Caco-2 (cell line): ENCODE results near the gene KCNH2. TPM values are rescaled to one million over a fixed set of nuclear protein-coding genes. Genes with fewer than 3 reads are reported as not detected.

ENCODE experiments used
- BruUV-seq: library from RNA; stranded (reverse); fragments of 400-500 nt; replicated peaks from 2 replicates; lab custom pipeline; 2021; lab: Mats Ljungman, UMichigan
- CTCF ChIA-PET: fragments of 300-600 bp; sonication (Branson Sonifier 250); formaldehyde crosslinking; loops from one replicate; lab custom pipeline; 2022; ENCODE audit warnings: antibody characterized with exemption; lab: Charles Lee
- POLR2A ChIA-PET: fragments of 300-600 bp; sonication (Branson Sonifier 250); formaldehyde crosslinking; loops from one replicate; lab custom pipeline; 2022; ENCODE audit warnings: antibody characterized with exemption; lab: Charles Lee
- DNase-seq, 2 experiments: peaks; one replicate each; pipeline versions ENCODE4 v3.0.0 to v3.0.0-alpha.2; 2020 to 2022
- H3K27me3 ChIP-seq: replicated peaks from 2 replicates; pipeline ENCODE4 v1.6.0; 2011; ENCODE audit warnings: low read length; ENCODE audit not compliant: control insufficient read depth, insufficient read depth
- H3K36me3 ChIP-seq: 2 replicates; pipeline ENCODE4 v1.5.1; 2011; ENCODE audit warnings: low read length; ENCODE audit not compliant: control insufficient read depth, insufficient read depth
- H3K4me1 ChIP-seq: fragments of 250-450 bp; sonication (Bioruptor Pico); 2 replicates; pipeline ENCODE4 v1.5.1; 2020; ENCODE audit warnings: mild to moderate bottlenecking
- H3K4me3 ChIP-seq: 2 replicates; pipeline ENCODE4 v1.5.1; 2011; ENCODE audit warnings: low read depth, mild to moderate bottlenecking, control low read depth, low read length
- H3K9me3 ChIP-seq: fragments of 250-450 bp; sonication (Bioruptor Pico); 2 replicates; pipeline ENCODE4 v1.5.1; 2020; ENCODE audit warnings: mild to moderate bottlenecking, moderate library complexity
- H3K27ac Mint-ChIP-seq: one replicate; pipeline ENCODE4 v1.8.0; 2022; ENCODE audit warnings: mixed read lengths; ENCODE audit not compliant: unreplicated experiment
- H3K27me3 Mint-ChIP-seq: one replicate; pipeline ENCODE4 v1.8.0; 2022; ENCODE audit warnings: mixed read lengths; ENCODE audit not compliant: insufficient read depth, unreplicated experiment
- H3K36me3 Mint-ChIP-seq: one replicate; pipeline ENCODE4 v1.8.0; 2022; ENCODE audit warnings: mild to moderate bottlenecking, mixed read lengths; ENCODE audit not compliant: insufficient read depth, unreplicated experiment
- H3K4me1 Mint-ChIP-seq: one replicate; pipeline ENCODE4 v1.8.0; 2022; ENCODE audit warnings: low read depth, mixed read lengths; ENCODE audit not compliant: unreplicated experiment
- H3K4me3 Mint-ChIP-seq: one replicate; pipeline ENCODE4 v1.8.0; 2022; ENCODE audit warnings: mild to moderate bottlenecking, moderate library complexity, mixed read lengths; ENCODE audit not compliant: unreplicated experiment
- H3K9me3 Mint-ChIP-seq: one replicate; pipeline ENCODE4 v1.8.0; 2022; ENCODE audit warnings: mixed read lengths; ENCODE audit not compliant: unreplicated experiment
- intact Hi-C: fragments of 100-400 bp; cut with micrococcal nuclease; formaldehyde crosslinking; loops from one replicate; pipeline ENCODE4 v1.10.0; 2022; ENCODE audit not compliant: unreplicated experiment
- total RNA-seq: library from RNA; stranded (reverse); gene quantifications from 2 replicates; pipeline ENCODE4 v1.2.3, GENCODE V29; 2022
- TF ChIP-seq, protein P1 (sequence below), 2 experiments: fragments of 200-600 bp in 1 of 2; IDR thresholded peaks; 1 replicate in 1 of 2; 2 replicates in 1 of 2; pipeline versions ENCODE4 v1.5.1 to v1.8.0; 2011 to 2022; ENCODE audit warnings: antibody characterized with exemption in 1 of 2, control low read depth in 1 of 2, inconsistent platforms in 1 of 2, low read depth in 1 of 2, low read length in 1 of 2, mild to moderate bottlenecking in 1 of 2, moderate library complexity in 1 of 2; ENCODE audit not compliant: insufficient read depth in 1 of 2, severe bottlenecking in 1 of 2, unreplicated experiment in 1 of 2

The KCNH2 gene
- total RNA-seq, 1 experiment from 2014 or later = 0.66 TPM

- Mint-ChIP-seq H3K27ac (no peak overlapping the region), H3K36me3 (peaks cover 2% of the 10 kb centered on the region), H3K9me3 (no peaks in the 10 kb centered on the region), H3K4me3 (no peak overlapping the region), H3K27me3 (peaks cover 12% of the 10 kb centered on the region), H3K4me1 (peaks cover 2% of the 10 kb centered on the region)
- peak in 1 of 2 experiments; percentile 76 for DNase-seq
- TF ChIP-seq, protein P1, sequence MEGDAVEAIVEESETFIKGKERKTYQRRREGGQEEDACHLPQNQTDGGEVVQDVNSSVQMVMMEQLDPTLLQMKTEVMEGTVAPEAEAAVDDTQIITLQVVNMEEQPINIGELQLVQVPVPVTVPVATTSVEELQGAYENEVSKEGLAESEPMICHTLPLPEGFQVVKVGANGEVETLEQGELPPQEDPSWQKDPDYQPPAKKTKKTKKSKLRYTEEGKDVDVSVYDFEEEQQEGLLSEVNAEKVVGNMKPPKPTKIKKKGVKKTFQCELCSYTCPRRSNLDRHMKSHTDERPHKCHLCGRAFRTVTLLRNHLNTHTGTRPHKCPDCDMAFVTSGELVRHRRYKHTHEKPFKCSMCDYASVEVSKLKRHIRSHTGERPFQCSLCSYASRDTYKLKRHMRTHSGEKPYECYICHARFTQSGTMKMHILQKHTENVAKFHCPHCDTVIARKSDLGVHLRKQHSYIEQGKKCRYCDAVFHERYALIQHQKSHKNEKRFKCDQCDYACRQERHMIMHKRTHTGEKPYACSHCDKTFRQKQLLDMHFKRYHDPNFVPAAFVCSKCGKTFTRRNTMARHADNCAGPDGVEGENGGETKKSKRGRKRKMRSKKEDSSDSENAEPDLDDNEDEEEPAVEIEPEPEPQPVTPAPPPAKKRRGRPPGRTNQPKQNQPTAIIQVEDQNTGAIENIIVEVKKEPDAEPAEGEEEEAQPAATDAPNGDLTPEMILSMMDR (IDR thresholded peaks at IDR 0.05; ENCODE audit: insufficient read depth in 1 of 2, low read depth in 1 of 2, low read length in 1 of 2, severe bottlenecking in 1 of 2, unreplicated experiment in 1 of 2) = no peak
- no peaks in the 10 kb centered on the region; the same call in 1 of the 2 replicates for H3K27me3 ChIP-seq
- no peaks in the 10 kb centered on the region for H3K4me1 ChIP-seq
- no peaks in the 10 kb centered on the region; the same call in 1 of the 2 replicates for H3K9me3 ChIP-seq
- H3K4me3 ChIP-seq = no peak overlapping the region
- ChIA-PET CTCF (interaction anchor here (0.7 to 1.6 kb wide), 6 partner anchors 10 to 44 kb away, joined by 3 to 8 read pairs (median 5); partner anchors contain the start of gene ABCB8), POLR2A (interaction anchor here (0.6 kb wide), 1 partner anchor 184 kb away, joined by 4 read pairs; the partner anchor contains the start of gene TMEM176B)
- BruUV-seq = no TSS peak
- H3K36me3 ChIP-seq = no peaks in the 10 kb centered on the region
- intact Hi-C loops = no loop called here
Measured at GRCh38 chr7:150983893-150984368, 5.8 kb upstream of the KCNH2 start.

GRCh38 chr7:150982351-150982750, 4.2 kb upstream of the KCNH2 start:
- no peak overlapping the region for H3K4me3 Mint-ChIP-seq
- 0 out of 2 replicates have a peak, but pooled peaks cover under 1% of the 10 kb centered on the region for H3K4me1 ChIP-seq
- CTCF ChIA-PET = no interaction called here
- H3K4me3 ChIP-seq = no peak overlapping the region
- H3K9me3 Mint-ChIP-seq = no peaks in the 10 kb centered on the region
- no peaks in the 10 kb centered on the region for H3K27me3 ChIP-seq
- intact Hi-C loops = no loop called here
- POLR2A ChIA-PET = no interaction called here
- TF ChIP-seq, protein P1 (IDR thresholded peaks at IDR 0.05; ENCODE audit: insufficient read depth in 1 of 2, low read depth in 1 of 2, low read length in 1 of 2, severe bottlenecking in 1 of 2, unreplicated experiment in 1 of 2) = no peak
- H3K27ac Mint-ChIP-seq = no peak overlapping the region
- H3K36me3 ChIP-seq = no peaks in the 10 kb centered on the region
- BruUV-seq = no TSS peak
- H3K4me1 Mint-ChIP-seq = peaks cover 7% of the 10 kb centered on the region
- DNase-seq = no peak
- peaks cover 7% of the 10 kb centered on the region for H3K36me3 Mint-ChIP-seq
- no peaks in the 10 kb centered on the region for H3K9me3 ChIP-seq
- peaks cover 13% of the 10 kb centered on the region for H3K27me3 Mint-ChIP-seq

DNA sequence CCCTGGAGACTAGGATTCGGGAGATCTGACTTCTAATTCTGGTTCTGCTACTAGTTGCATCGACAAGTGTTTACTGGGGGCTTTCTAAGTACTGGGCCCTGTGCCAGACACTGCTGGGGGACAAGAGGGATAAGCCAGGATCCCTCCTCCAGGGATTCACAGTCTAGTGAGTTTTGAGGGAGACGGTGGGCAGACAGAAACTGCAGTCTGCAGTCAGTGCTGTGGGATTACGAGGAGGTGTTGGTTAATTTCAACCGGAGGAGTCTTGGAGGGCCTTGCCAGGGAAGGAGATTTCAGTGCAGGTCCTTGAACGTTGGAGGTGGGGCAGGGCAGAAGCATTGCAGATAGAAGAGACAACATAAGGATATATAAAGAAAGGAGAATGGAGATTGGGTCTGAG, 3.5 kb upstream of the KCNH2 start:
- Histone ChIP-seq H3K36me3 (no peaks in the 10 kb centered on the region), H3K27me3 (no peaks in the 10 kb centered on the region), H3K4me1 (peaks cover 6% of the 10 kb centered on the region; the same call in 1 of the 2 replicates), H3K4me3 (no peak overlapping the region), H3K9me3 (no peaks in the 10 kb centered on the region)
- intact Hi-C loops = no loop called here
- Mint-ChIP-seq H3K27ac (no peak overlapping the region), H3K9me3 (no peaks in the 10 kb centered on the region), H3K4me3 (no peak overlapping the region), H3K27me3 (peaks cover 17% of the 10 kb centered on the region), H3K36me3 (peaks cover 7% of the 10 kb centered on the region), H3K4me1 (peaks cover 7% of the 10 kb centered on the region)
- no peak for DNase-seq
- no TSS peak for BruUV-seq
- TF ChIP-seq, protein P1 (IDR thresholded peaks at IDR 0.05; ENCODE audit: insufficient read depth in 1 of 2, low read depth in 1 of 2, low read length in 1 of 2, severe bottlenecking in 1 of 2, unreplicated experiment in 1 of 2) = no peak
- ChIA-PET POLR2A (no interaction called here), CTCF (no interaction called here)
